Measurements from ENCODE around the gene PDIA5. TPM values are rescaled to one million over a fixed set of nuclear protein-coding genes. Genes with fewer than 3 reads are reported as not detected.
A peak's percentile ranks its signal among the peaks of the same experiment; 100 is the strongest.

Gene PDIA5
- total and polyA plus RNA-seq, 9 donors: 14.9 to 28.5 (median 19.5) TPM

DNA sequence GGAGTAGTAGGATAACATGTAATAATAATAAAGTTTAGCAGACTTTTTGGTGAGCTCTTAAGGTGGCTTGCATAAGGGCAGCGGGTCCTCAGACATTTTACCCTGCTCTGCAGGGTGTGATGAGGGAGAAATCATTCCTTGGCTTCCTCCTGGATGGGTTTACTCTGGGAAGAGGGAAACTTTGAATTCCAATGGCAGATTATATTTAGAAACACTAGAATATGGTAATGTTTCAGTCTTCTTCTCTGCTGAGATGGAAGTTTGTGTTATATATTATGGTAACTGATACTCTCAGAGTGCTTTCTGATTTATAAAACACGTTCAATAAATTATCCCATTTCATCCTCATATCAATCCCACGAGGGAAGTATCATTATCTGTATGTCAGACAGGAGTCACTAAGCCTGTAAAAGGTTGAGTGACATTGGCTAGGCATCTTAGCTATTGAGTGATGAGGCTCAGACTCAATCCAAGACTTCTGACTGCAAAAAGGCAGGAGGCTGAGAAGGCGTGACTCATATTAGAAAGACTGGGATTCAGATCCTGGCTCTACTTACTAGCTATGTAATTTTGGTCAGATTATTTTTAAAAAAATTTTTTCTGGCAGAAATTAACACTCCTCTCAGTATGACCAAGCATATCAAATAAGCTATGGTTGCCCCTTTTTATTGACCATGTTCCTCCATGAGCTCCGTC, 19.3 kb downstream of the PDIA5 start:
- H3K27me3 ChIP-seq (ENCODE audit: control insufficient read depth, insufficient read depth, low read length): no peaks in the 10 kb centered on the region
- DNase-seq: peak; percentile 54
- H3K4me1 ChIP-seq (ENCODE audit: control insufficient read depth, insufficient read depth, low read length): peaks cover 63% of the 10 kb centered on the region
- WGBS (ENCODE audit: insufficient coverage): 75% methylated on average over 2 of the region's 5 CpGs
- no peak overlapping the region for H3K27ac ChIP-seq (ENCODE audit: low read length)
- H3K9me3 ChIP-seq (replicated peaks; ENCODE audit: control insufficient read depth, low read depth, low read length): no peaks in the 10 kb centered on the region
- peaks cover 2% of the 10 kb centered on the region for H3K36me3 ChIP-seq (ENCODE audit: control insufficient read depth, insufficient read depth, low read length)
- no peak overlapping the region for H3K4me3 ChIP-seq (ENCODE audit: low read length)

GRCh38 chr3:123088387-123088786, 21.6 kb downstream of the PDIA5 start:
- no CpG with 5 or more reads among the region's 2 CpGs for WGBS (ENCODE audit: insufficient coverage)
- Histone ChIP-seq H3K27ac (ENCODE audit: low read length) (no peak overlapping the region), H3K36me3 (ENCODE audit: control insufficient read depth, insufficient read depth, low read length) (peaks cover 17% of the 10 kb centered on the region), H3K4me3 (ENCODE audit: low read length) (no peak overlapping the region), H3K4me1 (ENCODE audit: control insufficient read depth, insufficient read depth, low read length) (peaks cover 48% of the 10 kb centered on the region), H3K27me3 (ENCODE audit: control insufficient read depth, insufficient read depth, low read length) (no peaks in the 10 kb centered on the region), H3K9me3 (replicated peaks; ENCODE audit: control insufficient read depth, low read depth, low read length) (no peaks in the 10 kb centered on the region)
- DNase-seq: no peak

GRCh38 chr3:123089611-123090331, 22.9 kb downstream of the PDIA5 start:
- Histone ChIP-seq H3K27ac (ENCODE audit: low read length) (no peak overlapping the region), H3K4me1 (ENCODE audit: control insufficient read depth, insufficient read depth, low read length) (peaks cover 34% of the 10 kb centered on the region), H3K9me3 (replicated peaks; ENCODE audit: control insufficient read depth, low read depth, low read length) (no peaks in the 10 kb centered on the region), H3K27me3 (ENCODE audit: control insufficient read depth, insufficient read depth, low read length) (no peaks in the 10 kb centered on the region), H3K4me3 (ENCODE audit: low read length) (no peak overlapping the region), H3K36me3 (ENCODE audit: control insufficient read depth, insufficient read depth, low read length) (peaks cover 18% of the 10 kb centered on the region)
- WGBS (ENCODE audit: insufficient coverage): 60% methylated on average over 10 of the region's 12 CpGs
- peak; percentile 68 for DNase-seq

GRCh38 chr3:123090728-123091531, 24.1 kb downstream of the PDIA5 start:
- no peak for DNase-seq
- H3K27me3 ChIP-seq (ENCODE audit: control insufficient read depth, insufficient read depth, low read length): no peaks in the 10 kb centered on the region
- H3K9me3 ChIP-seq (replicated peaks; ENCODE audit: control insufficient read depth, low read depth, low read length): no peaks in the 10 kb centered on the region
- peaks cover 26% of the 10 kb centered on the region for H3K4me1 ChIP-seq (ENCODE audit: control insufficient read depth, insufficient read depth, low read length)
- 79% methylated on average over 8 of the region's 12 CpGs for WGBS (ENCODE audit: insufficient coverage)
- H3K27ac ChIP-seq (ENCODE audit: low read length): no peak overlapping the region
- no peak overlapping the region for H3K4me3 ChIP-seq (ENCODE audit: low read length)
- H3K36me3 ChIP-seq (ENCODE audit: control insufficient read depth, insufficient read depth, low read length): peaks cover 20% of the 10 kb centered on the region

DNA sequence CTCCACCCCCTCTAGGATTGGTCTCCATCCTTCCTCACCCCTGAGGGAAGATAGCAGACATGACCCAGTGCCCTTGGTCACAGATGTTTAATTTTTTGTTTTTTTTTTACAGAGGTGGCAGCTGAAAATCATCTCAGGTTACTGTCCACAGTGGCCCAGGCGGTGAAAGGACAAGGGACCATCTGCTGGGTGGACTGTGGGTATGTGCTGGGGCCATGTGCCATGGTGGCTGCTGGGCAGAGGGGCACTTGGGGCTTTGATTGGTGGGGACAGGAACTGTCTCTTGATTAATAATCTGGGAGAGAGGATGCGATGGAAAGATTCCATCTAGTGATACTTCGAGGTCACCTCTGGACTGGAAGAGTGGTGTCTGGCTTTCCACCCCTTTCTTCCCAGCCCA, 25.4 kb downstream of the PDIA5 start:
- no peak for DNase-seq
- Histone ChIP-seq H3K4me3 (ENCODE audit: low read length) (no peak overlapping the region), H3K4me1 (ENCODE audit: control insufficient read depth, insufficient read depth, low read length) (peaks cover 39% of the 10 kb centered on the region), H3K27me3 (ENCODE audit: control insufficient read depth, insufficient read depth, low read length) (no peaks in the 10 kb centered on the region), H3K9me3 (replicated peaks; ENCODE audit: control insufficient read depth, low read depth, low read length) (no peaks in the 10 kb centered on the region), H3K36me3 (ENCODE audit: control insufficient read depth, insufficient read depth, low read length) (peaks cover 20% of the 10 kb centered on the region), H3K27ac (ENCODE audit: low read length) (no peak overlapping the region)
- 92% methylated on average over 1 of the region's 3 CpGs for WGBS (ENCODE audit: insufficient coverage)

DNA sequence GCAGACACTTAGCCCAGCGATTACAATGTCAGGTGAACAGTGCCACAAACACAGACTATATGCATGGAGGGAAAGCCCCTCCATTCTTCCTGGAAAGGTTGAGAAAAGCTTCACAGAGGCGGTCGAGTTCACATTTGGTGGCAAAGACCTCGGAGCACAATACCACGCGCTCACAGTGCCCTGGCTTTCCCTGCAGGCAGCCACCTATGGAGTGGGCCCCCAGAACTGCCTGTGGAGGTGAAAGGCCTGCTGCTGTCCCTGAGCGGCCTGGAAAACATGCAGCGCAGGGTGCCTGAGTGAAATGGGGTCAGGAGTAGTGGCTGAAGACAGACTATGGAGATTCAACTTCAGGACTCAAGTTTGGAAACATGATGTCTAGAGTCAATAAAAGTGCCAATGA, 26.9 kb downstream of the PDIA5 start:
- H3K4me1 ChIP-seq (ENCODE audit: control insufficient read depth, insufficient read depth, low read length): peaks cover 52% of the 10 kb centered on the region

DNA sequence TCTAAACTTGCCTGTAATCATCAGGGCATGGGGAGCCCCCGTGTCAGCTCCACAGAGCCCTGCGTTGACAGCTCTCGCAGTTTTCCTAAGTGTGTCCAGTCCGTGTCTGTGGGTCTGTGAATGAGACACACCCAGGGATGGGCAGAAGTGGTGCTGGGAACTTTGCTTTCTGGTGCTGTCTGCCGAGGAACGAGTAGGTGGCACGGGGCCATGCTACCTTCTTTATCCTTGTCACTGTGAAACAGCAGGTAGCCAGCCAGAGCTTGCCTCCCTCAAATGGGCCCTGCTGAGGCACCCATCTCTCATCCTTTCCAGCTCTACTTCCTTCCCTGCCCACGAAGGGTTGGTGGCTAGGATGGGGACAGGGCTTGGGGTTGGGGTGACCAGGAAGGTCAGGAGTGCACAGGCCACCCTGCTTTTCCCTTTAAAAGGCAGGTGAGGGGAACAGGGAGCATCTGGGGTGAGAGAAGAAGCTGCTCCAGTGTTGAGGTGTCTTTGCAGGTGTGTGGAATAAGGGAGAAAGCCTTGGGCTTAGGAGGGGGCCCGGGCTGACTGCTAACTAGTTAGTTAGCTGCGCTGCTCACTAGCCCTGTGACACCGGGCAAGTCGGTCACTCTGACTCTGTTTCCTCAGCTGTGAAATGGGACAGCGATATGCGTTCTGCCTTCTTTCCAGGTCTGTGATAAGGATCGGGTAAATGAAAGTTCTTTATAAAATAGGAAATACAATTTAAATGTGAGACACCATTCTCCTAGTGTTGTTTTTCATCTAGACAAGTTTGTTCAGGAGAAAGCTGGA, 27.9 kb downstream of the PDIA5 start:
- Histone ChIP-seq H3K4me3 (ENCODE audit: low read length) (no peak overlapping the region), H3K27me3 (ENCODE audit: control insufficient read depth, insufficient read depth, low read length) (no peaks in the 10 kb centered on the region), H3K4me1 (ENCODE audit: control insufficient read depth, insufficient read depth, low read length) (peaks cover 55% of the 10 kb centered on the region), H3K36me3 (ENCODE audit: control insufficient read depth, insufficient read depth, low read length) (peaks cover 20% of the 10 kb centered on the region), H3K9me3 (replicated peaks; ENCODE audit: control insufficient read depth, low read depth, low read length) (no peaks in the 10 kb centered on the region), H3K27ac (ENCODE audit: low read length) (no peak overlapping the region)
- no peak for DNase-seq
- WGBS (ENCODE audit: insufficient coverage): 75% methylated on average over 4 of the region's 15 CpGs

More for the DNA sequence above, 26.9 kb downstream of the PDIA5 start:
- Histone ChIP-seq H3K9me3 (replicated peaks; ENCODE audit: control insufficient read depth, low read depth, low read length) (no peaks in the 10 kb centered on the region), H3K27me3 (ENCODE audit: control insufficient read depth, insufficient read depth, low read length) (no peaks in the 10 kb centered on the region), H3K36me3 (ENCODE audit: control insufficient read depth, insufficient read depth, low read length) (peaks cover 20% of the 10 kb centered on the region), H3K27ac (ENCODE audit: low read length) (no peak overlapping the region), H3K4me3 (ENCODE audit: low read length) (no peak overlapping the region)
- DNase-seq: no peak
- WGBS (ENCODE audit: insufficient coverage): 88% methylated on average over 8 of the region's 8 CpGs

DNA sequence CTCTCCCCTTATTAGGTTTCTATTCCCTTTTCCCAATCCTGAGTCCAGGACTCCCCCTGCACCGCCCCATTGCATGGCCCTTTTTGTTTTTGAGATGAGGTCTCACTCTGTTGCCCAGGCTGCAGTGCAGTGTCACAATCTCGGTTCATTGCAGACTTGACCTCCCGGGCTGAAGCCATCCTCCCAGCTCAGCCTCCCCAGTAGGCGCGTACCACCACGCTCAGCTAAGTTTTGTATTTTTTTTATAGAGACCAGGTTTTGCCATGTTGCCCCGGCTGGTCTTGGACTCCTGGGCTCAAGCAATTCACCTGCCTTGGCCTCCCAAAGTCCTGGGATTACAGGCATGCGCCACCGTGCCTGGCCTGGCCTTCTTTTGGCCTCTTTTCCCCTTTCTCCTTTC, 29.3 kb downstream of the PDIA5 start:
- WGBS (ENCODE audit: insufficient coverage): 77% methylated on average over 2 of the region's 9 CpGs
- Histone ChIP-seq H3K27me3 (ENCODE audit: control insufficient read depth, insufficient read depth, low read length) (no peaks in the 10 kb centered on the region), H3K4me1 (ENCODE audit: control insufficient read depth, insufficient read depth, low read length) (peaks cover 48% of the 10 kb centered on the region), H3K9me3 (replicated peaks; ENCODE audit: control insufficient read depth, low read depth, low read length) (no peaks in the 10 kb centered on the region), H3K36me3 (ENCODE audit: control insufficient read depth, insufficient read depth, low read length) (peaks cover 22% of the 10 kb centered on the region), H3K4me3 (ENCODE audit: low read length) (no peak overlapping the region), H3K27ac (ENCODE audit: low read length) (peak overlapping the region; percentile 65)
- DNase-seq: no peak

- Histone ChIP-seq H3K4me3 (ENCODE audit: low read length) (no peak overlapping the region), H3K27me3 (ENCODE audit: control insufficient read depth, insufficient read depth, low read length) (no peaks in the 10 kb centered on the region), H3K27ac (ENCODE audit: low read length) (peak overlapping the region; percentile 65), H3K36me3 (ENCODE audit: control insufficient read depth, insufficient read depth, low read length) (peaks cover 17% of the 10 kb centered on the region), H3K4me1 (ENCODE audit: control insufficient read depth, insufficient read depth, low read length) (peaks cover 47% of the 10 kb centered on the region), H3K9me3 (replicated peaks; ENCODE audit: control insufficient read depth, low read depth, low read length) (no peaks in the 10 kb centered on the region)
- WGBS (ENCODE audit: insufficient coverage): 27% methylated on average over 8 of the region's 11 CpGs
- DNase-seq: peak; percentile 88
Observed at GRCh38 chr3:123096731-123097130, 29.9 kb downstream of the PDIA5 start.
